GM10847 (cell line): Measurements from ENCODE around the gene NT5M.

ENCODE experiments used
- POLR2A ChIP-seq: IDR thresholded peaks from 2 replicates; pipeline ENCODE4 v1.6.1; 2011; ENCODE audit not compliant: insufficient read length; ENCODE audit errors: extremely low read depth

NT5M gene

GRCh38 chr17:17324616-17325015 lies 21.4 kb downstream of the NT5M start:
- TF ChIP-seq POLR2A = no peak

- TF ChIP-seq POLR2A = no peak
Observed at GRCh38 chr17:17325228-17325627, 22.1 kb downstream of the NT5M start.

- TF ChIP-seq POLR2A = no peak
Observed at GRCh38 chr17:17325816-17326215, 22.6 kb downstream of the NT5M start.

- TF ChIP-seq POLR2A = no peak
Observed at GRCh38 chr17:17326275-17326875, 23.2 kb downstream of the NT5M start.

- no peak for TF ChIP-seq POLR2A
Observed at GRCh38 chr17:17328251-17328650, 25.1 kb downstream of the NT5M start.

GRCh38 chr17:17341452-17341851 lies 38.3 kb downstream of the NT5M start:
- TF ChIP-seq POLR2A = no peak

- no peak for TF ChIP-seq POLR2A
Observed at GRCh38 chr17:17342242-17342945, 39.2 kb downstream of the NT5M start.

GRCh38 chr17:17343160-17343735 lies 40.1 kb downstream of the NT5M start:
- TF ChIP-seq POLR2A = no peak

- TF ChIP-seq POLR2A = no peak
Observed at GRCh38 chr17:17343896-17344506, 40.8 kb downstream of the NT5M start.

- no peak for TF ChIP-seq POLR2A
Observed at GRCh38 chr17:17344507-17345293, 41.5 kb downstream of the NT5M start.

GRCh38 chr17:17345294-17345597 lies 42.1 kb downstream of the NT5M start:
- TF ChIP-seq POLR2A = no peak

GRCh38 chr17:17345686-17346427 lies 42.7 kb downstream of the NT5M start:
- TF ChIP-seq POLR2A = no peak

- no peak for TF ChIP-seq POLR2A
Observed at GRCh38 chr17:17346428-17347233, 43.5 kb downstream of the NT5M start.
